Ishikawa (cell line): Measurements from ENCODE around the gene SLFN5.

Source experiments
- EP300 ChIP-seq: IDR thresholded peaks from 2 replicates; pipeline ENCODE4 v1.6.1; 2012; ENCODE audit warnings: borderline replicate concordance
- NFIC ChIP-seq: IDR thresholded peaks from 2 replicates; pipeline ENCODE4 v1.6.1; 2012
- RAD21 ChIP-seq: IDR thresholded peaks from 2 replicates; pipeline ENCODE4 v1.6.1; 2012; ENCODE audit warnings: low read depth
- YY1 ChIP-seq: IDR thresholded peaks from 2 replicates; pipeline ENCODE4 v1.6.1; 2012; ENCODE audit warnings: low read depth
- ZBTB7A ChIP-seq: IDR thresholded peaks from 2 replicates; pipeline ENCODE4 v1.6.1; 2012; ENCODE audit warnings: low read depth

DNA sequence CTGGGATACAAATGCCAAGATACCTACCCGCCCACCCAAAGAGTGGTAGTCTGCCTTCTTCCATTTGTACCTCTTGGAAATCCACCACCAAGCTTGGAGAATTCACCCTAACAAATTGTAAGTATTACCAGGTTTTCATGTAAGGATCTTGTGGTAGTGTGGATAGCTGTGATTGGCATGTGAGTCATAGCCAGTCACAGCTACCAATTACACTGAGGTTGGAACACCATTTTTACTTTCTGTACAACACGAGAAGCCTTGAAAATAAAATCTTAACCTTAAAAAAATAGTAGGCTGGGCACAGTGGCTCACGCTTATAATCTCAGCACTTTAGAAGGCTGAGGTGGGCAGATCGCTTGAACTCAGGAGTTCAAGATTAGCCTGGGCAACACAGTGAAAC, 30.2 kb upstream of the SLFN5 start:
- TF ChIP-seq YY1, result no peak
- TF ChIP-seq ZBTB7A, result no peak
- no peak for TF ChIP-seq NFIC
- TF ChIP-seq EP300, result no peak
- no peak for TF ChIP-seq RAD21
